Stomach (tissue), 9 donors: Measurements from ENCODE around the gene SPATA9. TPM values are rescaled to one million over a fixed set of nuclear protein-coding genes. Genes with fewer than 3 reads are reported as not detected.

ENCODE experiments used
- DNase-seq, 2 donors: peaks; one replicate each; pipeline versions ENCODE4 v3.0.0 to v3.0.0-alpha.2; 2013 to 2019
- H3K27ac ChIP-seq, 5 donors: fragments of 200-600 bp in 4 of 5; sonication (generic) in 4 of 5; one replicate each; pipeline ENCODE4 v1.5.1; 2013 to 2019; ENCODE audit warnings: mild to moderate bottlenecking in 1 of 5, moderate library complexity in 1 of 5
- H3K27me3 ChIP-seq, 3 donors: fragments of 200-600 bp; sonication (generic); one replicate each; pipeline ENCODE4 v1.5.1; 2017 to 2019; ENCODE audit warnings: mixed run types in 1 of 3
- H3K36me3 ChIP-seq, 4 donors: fragments of 200-600 bp; sonication (generic); 1 replicate in 3 of 4; 2 replicates in 1 of 4; pipeline ENCODE4 v1.5.1; 2016 to 2019
- H3K4me1 ChIP-seq, 4 donors: fragments of 200-600 bp; sonication (generic); one replicate each; pipeline ENCODE4 v1.5.1; 2016 to 2019
- H3K4me3 ChIP-seq, 4 donors: fragments of 200-600 bp; sonication (generic) in 3 of 4; one replicate each; pipeline ENCODE4 v1.5.1; 2016 to 2019; ENCODE audit warnings: mild to moderate bottlenecking in 1 of 4
- H3K9me3 ChIP-seq, 4 donors: fragments of 200-600 bp; sonication (generic); one replicate each; pipeline ENCODE4 v1.5.1; 2016 to 2019
- CTCF ChIP-seq, 7 experiments: fragments of 450-650 bp in 4 of 7; fragments of 200-600 bp in 3 of 7; sonication (generic) in 3 of 7; IDR thresholded peaks; one replicate each; pipeline ENCODE4 v1.5.1; 2016 to 2019; ENCODE audit warnings: antibody characterized with exemption in 7 of 7, control low read depth in 2 of 7, mild to moderate bottlenecking in 1 of 7
- EP300 ChIP-seq: sonication (generic); formaldehyde crosslinking; IDR thresholded peaks from one replicate; pipeline ENCODE4 v1.6.1; 2017; ENCODE audit warnings: antibody characterized with exemption
- POLR2A ChIP-seq, 4 donors: fragments of 450-650 bp; IDR thresholded peaks; one replicate each; pipeline ENCODE4 v1.6.1; 2016; ENCODE audit warnings: antibody characterized with exemption in 4 of 4, control low read depth in 2 of 4, mild to moderate bottlenecking in 1 of 4, moderate library complexity in 1 of 4
- POLR2AphosphoS5 ChIP-seq, 3 donors: sonication (generic); formaldehyde crosslinking; IDR thresholded peaks; one replicate each; pipeline ENCODE4 v1.6.1; 2016; ENCODE audit warnings: antibody characterized with exemption in 3 of 3
- WGBS, 5 donors: extraction: QIAGEN DNeasy Blood & Tissue Kit in 3 of 5; methylation state at CpG; one replicate each; pipeline versions ENCODE4 v1.1.5 to v1.1.7; 2013 to 2018; 5-methylcytosine and 5-hydroxymethylcytosine counted together
- intact Hi-C: fragments of 100-400 bp; cut with DNase I; formaldehyde crosslinking; loops from one replicate; pipeline ENCODE4 v1.15.1; 2023; ENCODE audit warnings: low total_unique reads
- polyA plus RNA-seq, 3 donors: library from polyadenylated mRNA; stranded (reverse); fragments of 200-250 nt; gene quantifications; one replicate each; pipeline ENCODE4 v1.2.3, GENCODE V29; 2013
- total RNA-seq, 5 donors: library from RNA; depleted of rRNA; stranded (reverse); fragments of >200 nt; gene quantifications; one replicate each; pipeline versions ENCODE4 v1.1.0 to v1.2.3, GENCODE V29; 2014 to 2016
- donor health status: healthy with polysubstance abuse.
- donor health status: Bipolar disorder and iron deficiency.
- donor health status: healthy.

The SPATA9 gene
- total and polyA plus RNA-seq, 8 donors, result 0.35 to 0.55 TPM; not detected in 6

GRCh38 chr5:95643152-95643551, 39.6 kb downstream of the SPATA9 start:
- H3K9me3 ChIP-seq, result no peaks in the 10 kb centered on the region
- H3K4me1 ChIP-seq, result peaks cover 17 to 50% (median 31%) of the 10 kb centered on the region in 4 donors
- 63 to 80% (median 74%) methylated on average over 7 of the region's 7 CpGs for WGBS, 5 donors
- DNase-seq, result no peak
- no peaks in the 10 kb centered on the region for H3K36me3 ChIP-seq
- peak overlapping the region; percentile 16 to 99 (median 96) for H3K27ac ChIP-seq
- intact Hi-C loops, result loop anchor here (10.0 kb wide), 2 partner anchors 142 to 202 kb away; no protein-coding TSS in a partner anchor
- H3K27me3 ChIP-seq, result no peaks in the 10 kb centered on the region
- H3K4me3 ChIP-seq, result no peak overlapping the region
- TF ChIP-seq POLR2A (IDR thresholded peaks at IDR 0.05) (no peak), CTCF (IDR thresholded peaks at IDR 0.05) (no peak)

- TF ChIP-seq CTCF (IDR thresholded peaks at IDR 0.05), result no peak
- no peak for TF ChIP-seq POLR2A (IDR thresholded peaks at IDR 0.05)
- peak; percentile 88 to 94 (median 93) for TF ChIP-seq POLR2AphosphoS5 (IDR thresholded peaks at IDR 0.05)
- peak; percentile 44 for TF ChIP-seq EP300
- Histone ChIP-seq H3K36me3 (no peaks in the 10 kb centered on the region), H3K27ac (peak overlapping the region; percentile 67 to 99 (median 96)), H3K4me1 (peaks cover 8 to 40% (median 22%) of the 10 kb centered on the region in 4 donors), H3K4me3 (no peak overlapping the region), H3K27me3 (no peaks in the 10 kb centered on the region), H3K9me3 (no peaks in the 10 kb centered on the region)
- WGBS, 5 donors, result 30 to 52% (median 44%) methylated on average over 5 of the region's 5 CpGs
- intact Hi-C loops, result loop anchor here (10.0 kb wide), 2 partner anchors 143 to 203 kb away; no protein-coding TSS in a partner anchor
- DNase-seq, result peak; percentile 63 to 85
Measured at GRCh38 chr5:95641741-95642220, 41.0 kb downstream of the SPATA9 start.

- TF ChIP-seq CTCF (IDR thresholded peaks at IDR 0.05), result no peak
- TF ChIP-seq EP300, result no peak
- TF ChIP-seq POLR2A (IDR thresholded peaks at IDR 0.05), result no peak
- TF ChIP-seq POLR2AphosphoS5 (IDR thresholded peaks at IDR 0.05), result no peak
- Histone ChIP-seq H3K27ac (no peak overlapping the region), H3K27me3 (no peaks in the 10 kb centered on the region), H3K4me1 (peaks cover 0 to 21% (median 13%) of the 10 kb centered on the region in 4 donors), H3K9me3 (no peaks in the 10 kb centered on the region), H3K36me3 (no peaks in the 10 kb centered on the region), H3K4me3 (no peak overlapping the region)
- no peak for DNase-seq
- WGBS, 5 donors, result 82 to 90% (median 88%) methylated on average over 3 of the region's 3 CpGs
- intact Hi-C loops, result no loop called here
Measured at GRCh38 chr5:95638632-95639031, 44.2 kb downstream of the SPATA9 start.

- DNase-seq, result no peak
- WGBS, 5 donors, result 94 to 98% (median 95%) methylated on average over 3 of the region's 3 CpGs
Measured at GRCh38 chr5:95634081-95634480, 48.7 kb downstream of the SPATA9 start.

More at GRCh38 chr5:95634081-95634480, 48.7 kb downstream of the SPATA9 start:
- H3K27me3 ChIP-seq, result no peaks in the 10 kb centered on the region
- peaks cover 0 to 14% (median 8%) of the 10 kb centered on the region in 4 donors for H3K4me1 ChIP-seq
- no peaks in the 10 kb centered on the region for H3K9me3 ChIP-seq
- TF ChIP-seq EP300, result no peak
- TF ChIP-seq CTCF (IDR thresholded peaks at IDR 0.05), result no peak
- TF ChIP-seq POLR2AphosphoS5 (IDR thresholded peaks at IDR 0.05), result no peak
- TF ChIP-seq POLR2A (IDR thresholded peaks at IDR 0.05), result no peak
- no peak overlapping the region for H3K4me3 ChIP-seq
- H3K27ac ChIP-seq, result no peak overlapping the region
- intact Hi-C loops, result no loop called here
- H3K36me3 ChIP-seq, result no peaks in the 10 kb centered on the region
